Activated effector memory CD4-positive, alpha-beta T cell treated with Interleukin-2 at 50 U/mL for 16 hours (primary cell): Measurements from ENCODE around the gene ACOXL.
"Not testable (repeated sequence)": the region's sequence is repeated elsewhere in the genome, so short reads cannot be mapped to it uniquely, and the experiment has no call there.

ENCODE experiments used
- DNase-seq: peaks from one replicate; pipeline ENCODE4 v3.0.0-alpha.2; 2020

ACOXL gene

DNA sequence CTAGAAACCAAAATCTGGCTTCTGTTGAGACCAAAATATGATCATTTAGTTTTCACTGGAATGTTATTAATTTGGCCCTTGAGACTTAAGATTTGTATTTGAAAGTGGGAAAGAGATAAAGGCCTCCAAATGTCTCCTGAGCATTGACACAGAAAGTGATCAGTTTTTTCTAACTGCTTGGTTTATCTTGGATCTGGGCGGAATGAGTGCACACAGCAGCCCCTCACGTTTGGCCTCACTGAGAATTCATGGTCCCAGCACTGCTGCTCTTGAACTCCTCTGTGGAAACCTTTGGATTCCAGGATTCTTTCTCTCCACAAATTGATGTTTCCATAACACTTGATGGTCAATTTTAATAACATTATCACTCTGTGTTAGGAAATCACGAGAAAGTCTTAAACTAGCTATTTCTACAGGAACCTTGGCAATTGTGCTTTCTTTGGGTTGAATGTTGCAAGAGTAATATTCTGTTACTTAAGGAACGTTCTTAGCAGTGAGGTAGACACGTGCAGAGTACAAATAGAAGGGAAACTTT, 208.1 kb downstream of the ACOXL start:
- DNase-seq, result no peak

DNA sequence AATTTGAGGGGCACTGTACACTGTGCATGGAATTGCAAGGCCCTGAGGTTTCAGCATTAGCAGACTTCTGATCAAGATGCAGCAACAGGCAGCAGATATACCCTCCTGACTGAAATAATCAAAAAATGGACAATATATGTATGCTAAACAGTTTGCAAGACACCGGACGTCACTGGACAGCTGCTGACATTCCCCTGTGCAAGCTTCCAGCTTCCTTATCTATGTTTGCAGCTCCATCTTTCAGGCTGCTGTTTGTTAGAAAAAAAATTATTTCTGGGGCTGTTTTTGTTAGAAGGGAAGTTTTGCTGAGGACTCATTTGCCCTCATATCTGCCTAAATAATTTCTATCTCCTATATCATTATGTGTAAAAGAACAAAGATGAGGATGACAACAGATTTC, 208.9 kb downstream of the ACOXL start:
- DNase-seq, result no peak

DNA sequence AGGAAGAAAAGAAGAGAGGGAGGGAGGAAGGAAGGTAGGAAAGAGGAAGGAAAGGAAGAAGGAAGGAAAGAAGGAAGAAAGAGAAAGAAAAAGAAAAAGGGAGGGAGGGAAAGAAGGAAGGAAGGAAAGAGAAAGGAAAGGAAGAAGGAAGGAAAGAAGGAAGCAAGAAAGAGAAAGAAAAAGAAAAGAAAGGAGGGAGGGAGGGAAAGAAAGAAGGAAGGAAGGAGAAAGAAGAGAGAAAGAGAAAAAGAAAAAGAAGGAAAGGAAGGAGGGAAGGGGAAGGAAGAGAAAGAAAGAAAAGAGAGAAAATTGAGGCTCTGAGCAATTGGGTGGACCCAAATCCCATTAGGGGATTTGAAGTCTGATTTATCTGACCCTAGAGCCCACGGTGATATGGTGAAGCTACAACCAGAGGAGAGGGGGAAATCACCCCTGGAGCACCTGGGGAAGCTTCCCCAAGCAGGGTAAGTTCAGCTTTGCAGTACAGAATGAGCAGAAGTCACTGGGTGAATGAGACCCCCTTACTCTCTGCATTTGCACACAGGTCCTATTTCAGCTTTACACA, 210.8 kb downstream of the ACOXL start:
- DNase-seq, result no peak

DNA sequence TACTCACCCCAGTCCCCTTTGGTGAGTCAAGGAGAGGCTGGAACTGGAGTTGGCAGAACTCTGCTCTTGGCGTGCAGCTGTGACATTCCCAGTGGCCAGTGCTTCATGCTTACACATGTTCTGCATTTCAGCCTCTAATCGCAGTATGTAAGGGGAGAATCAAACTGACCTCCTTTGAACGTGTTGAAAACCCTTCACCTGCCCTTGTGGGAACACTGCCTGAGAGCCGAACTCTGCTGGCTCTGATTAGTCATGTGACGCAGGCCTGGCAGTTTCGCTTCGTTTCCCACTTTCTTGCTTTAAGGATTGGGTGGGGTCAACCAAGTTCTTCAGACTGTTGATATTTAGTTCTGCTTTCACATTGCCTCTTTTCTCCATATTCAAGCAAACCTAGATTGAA, 214.5 kb downstream of the ACOXL start:
- DNase-seq, result no peak

DNA sequence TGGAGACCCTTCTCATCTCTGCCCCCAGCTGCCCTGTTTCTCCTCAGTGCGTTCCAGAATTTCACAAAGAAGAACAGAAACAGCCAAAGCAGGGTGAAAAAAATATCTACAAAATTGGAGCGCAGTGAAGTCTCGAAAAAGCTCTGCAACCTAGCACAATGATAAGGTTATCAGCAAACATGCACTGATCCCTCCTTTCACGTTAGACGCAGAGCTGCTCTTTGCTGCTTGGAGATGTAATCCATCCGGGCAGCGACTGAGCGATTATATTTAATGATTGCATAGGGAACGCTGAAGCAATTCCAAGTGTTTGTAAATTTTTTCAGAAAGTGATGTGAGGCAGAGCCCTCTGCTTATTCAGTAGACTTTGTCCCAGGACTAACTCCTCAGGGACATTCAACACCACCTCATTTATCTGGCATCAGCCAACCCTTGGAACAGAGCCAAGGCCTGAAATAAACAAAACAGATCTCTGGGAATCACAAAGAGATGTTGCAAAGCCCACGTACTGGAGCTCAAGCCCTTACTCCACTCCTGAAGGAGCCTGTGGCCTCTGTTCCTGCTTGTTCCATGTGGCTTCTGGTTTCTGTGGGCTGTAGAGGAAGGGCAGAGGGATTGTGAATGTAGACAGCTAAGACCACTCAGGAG, 215.8 kb downstream of the ACOXL start:
- DNase-seq, result no peak

DNA sequence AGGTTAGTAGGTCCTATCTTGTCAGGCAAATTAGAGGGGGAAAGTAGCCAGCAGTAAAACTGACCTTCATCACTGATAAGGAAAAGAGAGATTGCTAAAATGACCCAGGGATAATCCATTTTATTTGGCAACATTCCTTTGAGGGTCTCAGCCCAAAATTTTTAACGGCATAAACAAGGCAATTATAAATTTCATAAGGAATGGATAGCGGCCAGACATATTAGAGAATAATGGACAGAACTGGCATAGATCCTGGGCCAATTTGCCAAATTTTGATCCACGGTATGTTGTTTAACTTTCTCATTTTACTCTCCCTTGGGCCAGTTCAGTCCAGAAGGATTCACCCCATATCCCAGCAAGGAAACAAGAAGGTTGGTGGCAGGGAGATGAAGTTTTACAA, 217.9 kb downstream of the ACOXL start:
- DNase-seq, result no peak

DNA sequence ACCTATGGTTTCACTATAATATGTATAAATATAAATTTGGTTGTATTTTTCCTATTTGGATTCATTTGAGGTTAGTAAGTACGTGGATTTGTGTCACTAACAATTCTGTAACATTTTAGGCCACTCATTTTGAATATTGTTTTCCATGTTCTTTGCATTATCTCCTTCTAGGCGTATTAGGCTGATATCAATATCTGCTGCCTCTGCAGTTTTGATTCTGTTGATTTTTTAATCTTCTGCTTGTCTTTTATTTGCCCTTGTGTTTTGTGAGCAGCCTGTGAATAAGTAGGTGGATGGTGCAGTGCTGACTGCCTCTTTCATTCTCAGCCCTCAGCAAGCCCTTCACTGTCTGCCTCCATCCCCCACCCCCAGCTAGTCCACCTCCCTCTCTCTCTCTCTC, 222.7 kb downstream of the ACOXL start:
- DNase-seq, result no peak

DNA sequence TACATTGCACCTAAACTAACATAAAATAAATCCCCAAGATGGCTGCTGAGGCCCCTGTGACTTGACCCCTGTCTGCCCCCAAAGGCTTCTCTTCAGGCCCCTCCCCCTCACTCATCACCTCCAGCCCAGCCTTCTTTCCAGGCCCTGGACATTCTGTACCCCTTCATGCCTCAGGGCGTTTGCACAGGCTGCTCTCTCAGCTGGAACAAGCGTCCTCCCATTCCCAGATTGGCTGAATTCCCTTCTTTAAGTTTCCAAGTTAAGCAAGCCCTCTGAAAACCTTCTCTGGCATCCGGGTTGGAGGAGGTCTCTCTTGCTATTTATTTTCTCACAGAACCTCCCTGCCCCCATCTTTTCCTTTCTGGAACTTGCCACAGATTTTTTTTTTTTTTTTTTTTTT, 223.2 kb downstream of the ACOXL start:
- no peak for DNase-seq

DNA sequence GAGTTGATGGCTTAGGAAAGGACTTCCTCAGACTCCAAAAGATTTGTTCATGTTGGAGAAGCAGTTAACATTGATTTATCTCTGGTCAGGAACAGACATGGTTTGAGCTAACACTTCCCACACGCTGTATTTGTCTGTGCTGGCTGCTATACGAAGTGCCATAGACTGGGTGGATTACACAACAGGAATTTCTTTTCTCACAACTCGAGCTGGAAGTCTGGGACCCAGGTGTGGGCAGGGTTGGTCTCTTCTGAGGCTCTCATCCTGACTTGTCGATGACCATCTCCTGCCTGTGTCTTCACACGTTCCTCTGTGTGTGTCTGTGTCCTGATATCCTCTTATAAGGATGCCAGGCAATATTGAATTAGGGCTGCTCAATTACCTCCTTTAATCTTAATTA, 224.9 kb downstream of the ACOXL start:
- DNase-seq, result no peak

DNA sequence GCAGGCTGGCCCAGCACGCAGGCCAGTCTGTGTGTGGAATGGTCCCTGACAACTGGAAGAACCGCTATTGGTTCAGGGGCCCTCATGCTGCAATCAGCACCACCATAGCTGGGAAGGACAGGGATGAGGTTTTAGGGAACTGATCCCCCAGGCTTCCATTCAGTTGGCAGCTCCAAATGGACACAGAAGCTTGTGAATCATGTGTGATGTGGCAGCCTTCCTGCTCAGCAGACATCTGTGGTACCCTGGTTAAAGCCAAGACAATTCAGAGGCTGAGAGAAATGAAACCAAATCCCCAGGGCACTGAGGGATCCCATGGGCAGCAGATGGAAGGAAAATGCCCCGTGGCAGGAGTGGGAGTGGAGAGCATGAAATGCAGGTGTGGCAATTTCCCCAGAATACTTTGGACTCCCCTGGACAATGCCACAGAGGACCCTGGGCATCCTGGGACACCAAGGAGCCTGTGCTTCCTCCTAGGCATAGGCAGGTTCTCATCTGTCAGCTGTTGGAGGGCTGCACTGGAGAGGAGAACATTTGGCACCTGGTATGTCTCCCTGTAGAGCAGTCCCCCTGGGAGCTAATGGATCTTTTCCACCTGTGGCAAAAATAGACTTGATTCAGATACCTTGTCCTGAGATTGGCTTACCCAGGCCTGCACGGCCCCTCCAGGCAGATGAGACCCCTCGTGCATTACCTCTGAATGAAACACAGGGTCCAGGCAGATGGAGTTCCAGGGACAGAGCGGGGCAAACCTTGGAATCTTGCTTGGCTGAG, 226.2 kb downstream of the ACOXL start:
- no peak for DNase-seq

DNA sequence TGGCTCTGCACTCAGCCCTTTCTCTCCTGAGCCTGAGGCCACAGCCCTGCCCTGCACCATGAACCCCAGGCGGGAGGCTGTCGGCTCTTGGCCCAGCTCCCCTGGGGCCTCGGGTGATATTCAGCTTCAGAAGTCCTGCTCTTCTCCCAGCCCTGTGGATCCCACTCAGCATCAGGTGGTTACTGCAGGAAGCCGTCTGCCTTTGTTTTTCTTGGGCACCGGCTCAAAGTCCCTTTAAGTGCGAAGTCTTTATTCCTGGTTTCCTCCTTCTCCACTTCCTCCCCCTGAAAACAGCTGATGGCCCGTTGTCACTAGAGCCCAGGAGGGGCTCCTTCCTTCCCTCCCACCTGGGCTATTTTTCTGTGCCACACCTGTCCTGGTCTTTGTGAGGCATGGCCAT, 226.8 kb downstream of the ACOXL start:
- DNase-seq, result no peak

DNA sequence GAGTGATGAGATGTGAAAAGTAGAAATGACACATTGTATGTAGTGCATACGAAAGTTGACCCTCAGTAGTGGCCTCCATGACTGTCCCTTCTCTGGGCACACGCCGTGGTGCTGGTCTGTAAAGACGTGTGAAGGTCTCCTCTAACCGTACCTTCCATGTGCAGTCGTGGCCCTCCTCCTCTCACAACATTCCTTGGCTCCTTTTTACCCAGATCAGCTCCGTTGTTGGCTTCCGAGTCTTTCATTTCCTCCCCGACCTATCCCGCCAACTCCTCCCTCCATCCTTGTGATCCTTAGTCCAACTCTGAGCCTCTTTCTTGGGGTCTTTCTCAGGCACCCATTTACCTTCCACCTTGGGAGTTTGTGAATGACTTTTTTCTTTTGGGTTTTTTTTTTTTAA, 227.9 kb downstream of the ACOXL start:
- DNase-seq, result no peak

DNA sequence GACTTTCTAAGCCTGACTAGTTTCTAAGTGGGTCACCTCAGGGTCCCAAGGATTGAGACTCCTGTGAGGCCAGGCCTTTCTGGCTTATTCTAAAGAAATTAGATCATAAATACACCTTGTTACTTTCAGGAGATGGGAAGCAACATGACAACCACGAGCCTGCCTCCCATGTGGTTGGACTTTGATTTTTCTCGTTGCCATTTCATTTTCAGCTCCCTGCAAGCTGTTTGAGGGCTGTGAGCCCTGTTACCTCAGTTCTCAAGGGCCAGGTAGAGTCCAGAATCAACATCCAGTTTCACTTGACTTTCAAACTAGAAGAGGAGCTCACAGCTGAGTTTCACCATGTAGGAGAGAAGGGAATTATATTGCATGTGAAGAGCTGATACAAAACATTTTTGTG, 228.6 kb downstream of the ACOXL start:
- DNase-seq, result no peak

DNA sequence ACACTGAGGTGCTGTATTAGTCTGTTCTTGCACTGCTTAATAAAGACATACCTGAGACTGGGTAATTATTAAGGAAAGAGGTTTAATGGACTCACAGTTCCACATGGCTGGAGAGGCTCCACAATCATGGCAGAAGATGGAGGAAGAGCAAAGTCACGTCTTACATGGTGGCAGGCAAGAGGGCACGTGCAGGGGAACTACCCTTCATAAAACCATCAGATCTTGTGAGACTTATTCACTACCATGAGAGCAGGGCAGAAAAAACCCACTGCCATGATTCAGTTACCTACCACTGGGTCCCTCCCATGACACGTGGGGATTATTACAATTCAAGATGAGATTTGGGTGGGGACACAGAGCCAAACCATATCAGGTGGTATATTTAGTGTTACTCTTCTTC, 229.3 kb downstream of the ACOXL start:
- not testable (repeated sequence) for DNase-seq

DNA sequence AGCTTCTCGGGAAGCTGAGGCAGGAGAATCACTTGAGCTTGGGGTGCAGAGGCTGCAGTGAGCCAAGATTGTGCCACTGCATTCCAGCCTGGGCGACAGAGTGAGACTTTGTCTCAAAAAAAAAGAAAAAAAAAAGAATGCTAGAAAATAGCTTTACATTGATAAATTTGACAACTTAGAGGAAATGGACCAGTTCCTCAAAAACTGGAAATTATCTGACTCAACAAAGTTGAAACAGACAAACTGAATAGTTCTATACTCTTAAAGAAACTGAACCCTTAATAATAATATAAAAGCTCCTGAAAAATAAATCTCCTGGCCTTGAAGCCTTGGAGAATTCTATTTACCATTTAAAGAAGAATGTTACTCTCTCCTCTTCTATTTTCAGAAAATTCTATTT, 237.3 kb downstream of the ACOXL start:
- DNase-seq, result no peak

DNA sequence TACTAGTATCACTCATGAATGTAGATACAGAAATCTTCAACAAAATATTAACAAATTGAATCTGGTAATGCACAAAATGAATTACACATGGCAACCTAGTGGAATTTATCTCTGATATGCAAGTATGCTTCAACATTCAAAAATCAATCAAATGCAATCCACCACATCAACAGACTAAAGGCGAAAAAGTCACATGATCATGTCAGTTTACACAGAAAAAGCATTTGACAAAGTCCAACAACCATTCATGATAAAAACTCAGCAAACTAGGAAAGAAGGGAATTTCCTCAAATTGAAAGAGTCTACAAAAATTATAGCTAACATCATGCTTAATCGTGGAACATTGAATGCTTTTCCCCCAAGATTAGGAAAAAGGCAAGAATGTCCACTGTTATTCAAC, 237.8 kb downstream of the ACOXL start:
- DNase-seq, result no peak

DNA sequence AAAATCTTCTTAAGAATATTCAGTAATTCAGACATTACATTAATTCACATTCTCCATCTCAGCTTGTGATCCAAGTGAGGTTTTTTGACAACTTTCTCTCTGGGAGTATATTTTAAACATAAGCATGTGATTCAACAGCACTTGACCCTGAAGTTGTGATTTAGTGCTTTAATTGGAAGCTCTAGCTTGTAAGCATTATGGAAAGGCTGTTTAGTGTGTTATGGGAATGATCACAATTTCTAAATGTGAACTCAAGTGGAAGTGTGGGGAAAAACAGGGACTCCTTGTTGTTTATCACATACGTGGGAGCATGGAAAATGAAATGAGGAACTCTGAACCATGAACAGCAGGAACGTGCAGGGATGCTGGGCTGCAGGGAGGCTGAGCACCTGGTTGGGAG, 239.4 kb downstream of the ACOXL start:
- DNase-seq, result no peak

DNA sequence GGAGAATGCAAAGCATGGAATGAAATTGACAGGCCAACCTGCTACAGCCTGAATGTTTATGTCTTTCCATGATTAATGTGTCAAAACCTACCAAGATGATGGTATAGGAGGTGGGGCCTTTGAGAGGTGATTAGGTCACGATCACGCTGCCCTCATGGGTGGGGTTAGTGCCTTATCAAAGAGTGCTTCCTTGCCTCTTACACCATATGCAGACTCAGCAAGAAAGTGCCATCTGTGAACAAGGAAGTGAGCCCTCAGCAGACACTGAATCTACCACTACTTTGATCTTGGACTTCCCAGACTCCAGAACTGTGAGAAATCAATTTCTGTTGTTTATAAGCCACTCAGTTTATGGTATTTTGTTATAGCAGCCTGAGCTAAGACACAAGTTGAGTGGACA, 240.9 kb downstream of the ACOXL start:
- no peak for DNase-seq

DNA sequence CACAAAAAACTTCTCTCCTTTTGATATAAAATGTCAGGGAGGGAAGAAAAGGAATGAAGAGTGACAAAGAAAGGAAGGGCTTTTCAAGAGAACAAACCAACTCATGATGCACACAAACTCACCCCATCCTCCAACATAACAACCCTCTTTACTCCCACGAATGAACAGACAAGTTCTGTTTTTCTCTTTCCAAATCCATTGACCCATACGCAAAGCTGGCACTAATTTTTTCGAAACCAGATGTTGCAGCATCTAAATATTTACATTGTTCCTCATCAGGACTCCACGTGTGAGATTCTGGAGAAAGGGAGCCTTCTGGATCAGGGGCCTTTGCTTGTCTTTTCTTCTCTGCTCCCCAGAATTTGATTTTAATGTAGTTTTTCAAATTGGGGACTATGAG, 245.0 kb downstream of the ACOXL start:
- DNase-seq, result no peak

DNA sequence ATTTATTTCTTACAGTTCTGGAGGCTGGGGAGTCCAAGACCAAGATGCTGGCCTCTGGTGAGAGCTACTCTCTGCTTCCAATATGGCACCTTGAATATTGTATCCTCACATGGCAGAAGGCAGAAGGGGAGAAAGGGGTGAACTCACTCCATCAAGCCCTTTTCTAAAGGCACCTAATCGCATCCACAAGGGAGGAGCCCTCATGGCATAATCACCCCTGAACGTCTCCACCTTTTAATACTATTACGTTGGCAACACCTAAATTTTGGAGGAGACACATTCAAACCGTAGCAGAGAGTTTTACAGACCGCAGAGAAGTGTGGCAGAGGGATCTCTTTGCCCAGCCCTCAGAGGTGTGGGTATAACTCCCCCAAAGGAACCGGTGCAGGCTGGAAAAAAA, 245.8 kb downstream of the ACOXL start:
- no peak for DNase-seq

DNA sequence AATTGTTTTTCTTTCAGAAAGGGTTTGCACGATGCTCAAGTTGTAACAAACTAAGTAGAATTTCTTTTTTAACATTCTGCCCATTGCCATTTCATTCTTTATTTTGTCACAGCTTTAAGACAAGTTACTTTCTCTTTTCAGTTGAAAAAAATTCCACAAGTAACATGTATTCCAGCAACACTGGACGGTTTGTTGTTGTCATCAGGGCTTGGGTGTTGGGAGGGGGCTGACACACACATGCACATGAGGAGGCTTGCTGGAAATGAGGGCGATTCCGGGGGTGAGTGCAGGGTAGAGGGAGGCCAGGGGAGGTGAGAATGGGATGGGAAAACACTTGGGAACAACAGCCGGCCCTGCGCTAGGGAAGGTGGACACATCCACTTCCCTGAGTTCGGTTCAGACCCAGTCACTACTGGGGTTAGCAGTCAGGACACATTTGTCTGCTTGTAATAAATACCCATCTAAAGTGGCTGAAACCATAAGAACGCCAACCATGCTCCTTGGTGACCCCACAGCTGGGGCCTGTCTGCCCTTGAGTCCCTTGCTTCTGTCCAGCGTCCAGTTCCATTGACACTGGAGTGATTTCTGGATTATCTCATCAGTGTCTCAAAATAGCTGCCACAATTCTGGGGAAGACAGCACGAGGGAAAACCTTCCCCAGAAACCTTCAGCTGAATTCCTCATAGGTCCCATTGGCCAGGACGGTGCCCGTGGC, 246.5 kb downstream of the ACOXL start:
- no peak for DNase-seq

DNA sequence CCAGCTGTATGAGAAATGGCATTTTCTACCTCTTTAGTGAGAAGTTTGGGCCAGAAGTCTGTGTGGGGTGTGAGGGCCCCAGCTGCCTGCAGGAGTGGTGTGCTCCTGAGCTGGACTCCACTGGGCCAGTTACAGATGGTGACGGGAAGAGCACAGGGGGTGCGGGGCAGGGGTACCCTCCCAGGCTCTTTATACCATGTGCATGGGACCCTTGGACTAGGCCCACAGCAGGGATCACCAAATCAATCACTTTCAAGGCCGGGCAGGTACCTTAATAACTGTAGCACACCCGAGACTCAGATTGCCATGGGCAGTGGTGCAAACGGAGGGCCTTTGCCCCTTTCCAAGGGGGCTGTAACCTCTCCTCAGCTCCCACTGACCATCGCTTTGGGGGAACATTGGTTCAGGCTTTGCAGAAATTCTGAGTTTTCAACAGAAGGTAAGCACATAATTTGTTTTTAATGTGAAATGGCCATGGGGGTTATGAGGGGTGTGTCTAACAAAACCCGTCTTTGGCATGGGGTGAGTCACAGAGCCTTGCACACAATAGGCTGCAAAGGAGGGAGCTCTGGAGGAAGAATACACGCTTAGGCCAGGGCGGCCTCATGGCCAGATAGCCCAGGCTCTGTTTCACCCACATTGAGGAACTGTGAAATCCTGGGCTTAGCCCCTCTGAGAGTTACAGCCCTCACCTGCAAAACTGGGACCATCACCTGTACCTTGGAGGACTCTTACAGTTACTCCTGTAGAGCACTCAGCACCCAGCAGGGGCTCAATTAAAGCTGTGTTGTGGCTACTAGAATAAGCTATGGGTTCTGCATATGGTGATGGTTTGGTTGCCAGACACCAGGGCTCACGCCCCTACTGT, 247.3 kb downstream of the ACOXL start:
- no peak for DNase-seq
